Heart right ventricle (tissue), 16 donors: ENCODE data around the gene CNKSR2. TPM values are rescaled to one million over a fixed set of nuclear protein-coding genes. Genes with fewer than 3 reads are reported as not detected.
"Not testable (repeated sequence)": the region's sequence is repeated elsewhere in the genome, so short reads cannot be mapped to it uniquely, and the experiment has no call there.

Experiments used
- ATAC-seq, 8 donors: fragments of 200-7000 bp; cut with Tn5 transposase; one replicate each; pipeline ENCODE4 v1.9.1; 2020; ENCODE audit warnings: mild to moderate bottlenecking in 8 of 8, moderate library complexity in 8 of 8, moderate number of reproducible peaks in 1 of 8
- DNase-seq, 2 donors: peaks; one replicate each; pipeline ENCODE4 v3.0.0-alpha.2; 2020
- H3K27ac ChIP-seq, 10 donors: fragments of 200-600 bp; sonication (generic) in 2 of 10; one replicate each; pipeline versions ENCODE4 v1.5.0 to v1.8.0; 2020 to 2022; ENCODE audit warnings: mild to moderate bottlenecking in 3 of 10
- H3K27me3 ChIP-seq, 7 donors: fragments of 200-600 bp; one replicate each; pipeline ENCODE4 v1.8.0; 2021 to 2022; ENCODE audit warnings: mild to moderate bottlenecking in 2 of 7
- H3K36me3 ChIP-seq, 9 donors: fragments of 200-600 bp; sonication (generic) in 1 of 9; one replicate each; pipeline versions ENCODE4 v1.5.0 to v1.8.0; 2020 to 2022; ENCODE audit warnings: mild to moderate bottlenecking in 2 of 9
- H3K4me1 ChIP-seq, 9 donors: fragments of 200-600 bp; sonication (generic) in 1 of 9; one replicate each; pipeline versions ENCODE4 v1.5.0 to v1.8.0; 2020 to 2022; ENCODE audit warnings: mild to moderate bottlenecking in 4 of 9
- H3K4me3 ChIP-seq, 10 donors: fragments of 200-600 bp; sonication (generic) in 2 of 10; one replicate each; pipeline versions ENCODE4 v1.5.0 to v1.8.0; 2020 to 2022; ENCODE audit warnings: mild to moderate bottlenecking in 7 of 10, moderate library complexity in 2 of 10
- H3K9me3 ChIP-seq, 11 donors: fragments of 200-600 bp in 10 of 11; sonication (generic) in 2 of 11; one replicate each; pipeline versions ENCODE4 v1.5.0 to v1.8.0; 2013 to 2022; ENCODE audit warnings: mild to moderate bottlenecking in 2 of 11, control low read depth in 1 of 11, moderate library complexity in 1 of 11
- CTCF ChIP-seq, 9 donors: fragments of 200-600 bp; sonication (generic) in 2 of 9; IDR thresholded peaks; one replicate each; pipeline versions ENCODE4 v1.5.0 to v1.8.0; 2021 to 2022; ENCODE audit warnings: antibody characterized with exemption in 9 of 9, mild to moderate bottlenecking in 5 of 9, moderate library complexity in 1 of 9
- WGBS, 2 donors: extraction: QIAGEN DNeasy Blood & Tissue Kit; methylation state at CpG; one replicate each; pipeline ENCODE4 v1.1.7; 2013; ENCODE audit warnings: inconsistent platforms in 1 of 2; 5-methylcytosine and 5-hydroxymethylcytosine counted together
- intact Hi-C, 10 donors: fragments of 100-400 bp; cut with DNase I; formaldehyde crosslinking; loops; one replicate each; pipeline versions ENCODE4 v1.11.1 to v1.14.2; 2022
- polyA plus RNA-seq, 2 donors: library from polyadenylated mRNA; stranded (reverse); fragments of 200-250 nt; gene quantifications; one replicate each; pipeline ENCODE4 v1.2.3, GENCODE V29; 2013
- total RNA-seq, 10 donors: library from RNA; stranded (reverse); fragmentation: NEBNext Ultra II Directional in 3 of 10; extraction: Animal tissue kit (Norgen Biotek cat#: 25700) in 3 of 10; gene quantifications; one replicate each; pipeline versions ENCODE4 v1.2.1 to v1.2.4, GENCODE V29; 2021 to 2023
- donor health status: Arrhythmogenic right ventricular cardiomyopathy.
- donor health status: ischemic (EF 13 %, LVEDD 7.1; RV severe dilation, severe dysfunction).
- donor health status: healthy with polysubstance abuse.
- donor health status: DM: no; HTN: yes; CAD: no.
- donor health status: DM: no; HTN: no; CAD: no.
- donor health status: ischemic (EF 25% LVEDD 6.9; RV normal size, moderate dysfunction).
- donor health status: ischemic (EF 25% LVEDD 5.7; RV mildly dilated, moderate dysfunction).
- donor health status: healthy.
- donor health status: DM: yes; HTN: yes; CAD: no.
- donor health status: Ischemic cardiomyopathy.
- donor health status: ischemic (EF 35%, LVEDD 5.7; RV mildly dilated, moderate dysfunction).
- donor health status: nonischemic (EF 11% LVEDD 7.7; RV severe dilation, severe dysfunction).
- donor health status: DM: yes; HTN: yes; CAD: no.
- donor health status: PGD.
- donor health status: ischemic (EF 29% LVEDD 5.4; RV normal size, mild dysfunction).
- donor health status: nonischemic (EF 23%, LVEDD 6.1; RV moderate dilation, normal function).

Gene CNKSR2
- total and polyA plus RNA-seq, 12 donors: 0.03 to 1.6 (median 0.44) TPM

- Histone ChIP-seq H3K36me3 (no peaks in the 10 kb centered on the region), H3K9me3 (no peaks in the 10 kb centered on the region), H3K27me3 (peaks cover 0 to 2% (median 0%) of the 10 kb centered on the region in 7 donors), H3K4me3 (no peak overlapping the region), H3K27ac (no peak overlapping the region), H3K4me1 (no peaks in the 10 kb centered on the region)
- no peak for TF ChIP-seq CTCF (IDR thresholded peaks at IDR 0.05)
- intact Hi-C loops: loop anchor here in 4 of 10 donors (5.0 to 10.0 kb wide), 4 partner anchors 947 to 957 kb away; no protein-coding TSS in a partner anchor
- DNase-seq (no peak), ATAC-seq (no peak)
- 62 to 67% methylated on average over 2 of the region's 2 CpGs for WGBS, 2 donors
Observed at GRCh38 chrX:21481761-21482160, 107.5 kb downstream of the CNKSR2 start.

- H3K9me3 ChIP-seq, ATAC-seq, H3K36me3 ChIP-seq, H3K27ac ChIP-seq, DNase-seq, H3K4me3 ChIP-seq, H3K4me1 ChIP-seq, H3K27me3 ChIP-seq: not testable (repeated sequence)
- WGBS, 2 donors: 91 to 97% methylated on average over 7 of the region's 7 CpGs
- intact Hi-C loops: loop anchor here in 4 of 10 donors (5.0 to 10.0 kb wide), 4 partner anchors 949 to 959 kb away; no protein-coding TSS in a partner anchor
Observed at GRCh38 chrX:21484051-21484450, 109.8 kb downstream of the CNKSR2 start.

GRCh38 chrX:21487832-21488231 lies 113.6 kb downstream of the CNKSR2 start:
- H3K9me3 ChIP-seq: no peaks in the 10 kb centered on the region
- H3K27ac ChIP-seq: no peak overlapping the region
- DNase-seq: no peak
- H3K36me3 ChIP-seq: no peaks in the 10 kb centered on the region
- ATAC-seq: no peak
- H3K4me3 ChIP-seq: no peak overlapping the region
- H3K27me3 ChIP-seq: peaks cover 0 to 2% (median 0%) of the 10 kb centered on the region in 7 donors
- TF ChIP-seq CTCF (IDR thresholded peaks at IDR 0.05): no peak
- intact Hi-C loops: loop anchor here in 2 of 10 donors (10.0 kb wide), 2 partner anchors 953 to 963 kb away; no protein-coding TSS in a partner anchor
- no peaks in the 10 kb centered on the region for H3K4me1 ChIP-seq
- 63 to 66% methylated on average over 1 of the region's 1 CpG for WGBS, 2 donors

GRCh38 chrX:21490341-21490740 lies 116.1 kb downstream of the CNKSR2 start:
- WGBS, 2 donors: 71 to 74% methylated on average over 4 of the region's 4 CpGs
- intact Hi-C loops: no loop called here
- no peak overlapping the region for H3K4me3 ChIP-seq
- DNase-seq (no peak), ATAC-seq (no peak)
- H3K4me1 ChIP-seq: no peaks in the 10 kb centered on the region
- TF ChIP-seq CTCF (IDR thresholded peaks at IDR 0.05): no peak
- no peak overlapping the region for H3K27ac ChIP-seq
- H3K27me3 ChIP-seq: peaks cover 0 to 2% (median 0%) of the 10 kb centered on the region in 7 donors
- H3K36me3 ChIP-seq: no peaks in the 10 kb centered on the region
- H3K9me3 ChIP-seq: no peaks in the 10 kb centered on the region

- ATAC-seq (no peak), DNase-seq (no peak)
- intact Hi-C loops: no loop called here
- no peak overlapping the region for H3K4me3 ChIP-seq
- no peak overlapping the region for H3K27ac ChIP-seq
- WGBS, 2 donors: 50 to 67% methylated on average over 1 of the region's 1 CpG
- no peak for TF ChIP-seq CTCF (IDR thresholded peaks at IDR 0.05)
- no peaks in the 10 kb centered on the region for H3K9me3 ChIP-seq
- no peaks in the 10 kb centered on the region for H3K4me1 ChIP-seq
- H3K27me3 ChIP-seq: no peaks in the 10 kb centered on the region
- H3K36me3 ChIP-seq: no peaks in the 10 kb centered on the region
Observed at GRCh38 chrX:21493226-21493830, 119.1 kb downstream of the CNKSR2 start.
